OCI-LY1 (cell line): ENCODE measurements around the gene ANKRD27.

ENCODE experiments used
- H2AFZ ChIP-seq: fragments of 200-600 bp; sonication (generic), shearing (Covaris generic); 2 replicates; pipeline ENCODE4 v1.6.0; 2014; ENCODE audit warnings: antibody characterized with exemption, mild to moderate bottlenecking, low read length
- H3F3A ChIP-seq: fragments of 200-600 bp; sonication (generic), shearing (Covaris generic); 2 replicates; pipeline ENCODE4 v1.6.0; 2014; ENCODE audit warnings: mild to moderate bottlenecking, antibody characterized with exemption, low read length, moderate library complexity; ENCODE audit not compliant: insufficient read depth
- H3K27ac ChIP-seq: fragments of 200-600 bp; sonication (generic); 2 replicates; pipeline ENCODE4 v1.5.1; 2014; ENCODE audit warnings: low read length, mixed run types, mild to moderate bottlenecking, low read depth; ENCODE audit not compliant: poor library complexity, severe bottlenecking
- H3K27me3 ChIP-seq: fragments of 200-600 bp; sonication (generic); 2 replicates; pipeline ENCODE4 v1.6.0; 2014; ENCODE audit warnings: antibody characterized with exemption, mild to moderate bottlenecking, low read length, moderate library complexity; ENCODE audit not compliant: insufficient read depth
- H3K36me3 ChIP-seq: fragments of 200-600 bp; sonication (generic); 2 replicates; pipeline ENCODE4 v1.6.1; 2014; ENCODE audit warnings: mild to moderate bottlenecking, antibody characterized with exemption, low read length, moderate library complexity, mixed read lengths; ENCODE audit not compliant: insufficient read depth
- H3K4me1 ChIP-seq: fragments of 200-600 bp; sonication (generic); 2 replicates; pipeline ENCODE4 v1.5.1; 2014; ENCODE audit warnings: mild to moderate bottlenecking, low read length, moderate library complexity; ENCODE audit not compliant: insufficient read depth, severe bottlenecking
- H3K4me2 ChIP-seq: fragments of 200-600 bp; sonication (generic), shearing (Covaris generic); 2 replicates; pipeline ENCODE4 v1.6.1; 2014; ENCODE audit warnings: low read length
- H3K4me3 ChIP-seq: fragments of 200-600 bp; sonication (generic); 2 replicates; pipeline ENCODE4 v1.5.1; 2014; ENCODE audit warnings: low read length, low read depth, mild to moderate bottlenecking, mixed read lengths; ENCODE audit not compliant: poor library complexity, severe bottlenecking
- H3K79me2 ChIP-seq: fragments of 200-600 bp; shearing (Covaris generic); 2 replicates; pipeline ENCODE4 v1.6.1; 2016; ENCODE audit warnings: mixed run types, low read length, mixed read lengths; ENCODE audit not compliant: insufficient read depth
- H3K9ac ChIP-seq: fragments of 200-600 bp; sonication (generic), shearing (Covaris generic); 2 replicates; pipeline ENCODE4 v1.6.1; 2014; ENCODE audit warnings: mild to moderate bottlenecking, low read length, mixed read lengths
- H3K9me2 ChIP-seq: fragments of 200-600 bp; sonication (generic), shearing (Covaris generic); 2 replicates; pipeline ENCODE4 v1.6.1; 2014; ENCODE audit warnings: low read depth, mild to moderate bottlenecking, low read length, mixed read lengths
- H3K9me3 ChIP-seq: fragments of 200-600 bp; shearing (Covaris generic); 2 replicates; pipeline ENCODE4 v1.6.1; 2014; ENCODE audit warnings: low read length, mixed read lengths
- H4K20me1 ChIP-seq: fragments of 200-600 bp; sonication (generic), shearing (Covaris generic); 2 replicates; pipeline ENCODE4 v1.6.0; 2016; ENCODE audit warnings: mild to moderate bottlenecking, low read length; ENCODE audit not compliant: insufficient read depth
- CTCF ChIP-seq: fragments of 200-600 bp; sonication (generic), shearing (Covaris generic); IDR thresholded peaks from 2 replicates; pipeline ENCODE4 v1.5.1; 2017; ENCODE audit warnings: mild to moderate bottlenecking, antibody characterized with exemption, low read length, moderate library complexity, mixed read lengths
- EZH2 ChIP-seq: fragments of 200-600 bp; sonication (generic), shearing (Covaris generic); IDR thresholded peaks from 2 replicates; pipeline ENCODE4 v1.8.0; 2017; ENCODE audit warnings: borderline replicate concordance, mixed run types, mild to moderate bottlenecking, antibody characterized with exemption, low read length, moderate library complexity, mixed read lengths

The ANKRD27 gene

GRCh38 chr19:32638625-32639024 lies 36.4 kb downstream of the ANKRD27 start:
- H3K4me1 ChIP-seq: no peaks in the 10 kb centered on the region
- no peak overlapping the region for H3K27ac ChIP-seq
- H3K79me2 ChIP-seq: no peaks in the 10 kb centered on the region
- peaks cover 76% of the 10 kb centered on the region for H3K36me3 ChIP-seq
- H3K27me3 ChIP-seq: no peaks in the 10 kb centered on the region
- H3K9me2 ChIP-seq: no peaks in the 10 kb centered on the region
- no peaks in the 10 kb centered on the region for H4K20me1 ChIP-seq
- H3K9me3 ChIP-seq: no peaks in the 10 kb centered on the region
- no peak overlapping the region for H3K4me3 ChIP-seq
- no peak for TF ChIP-seq CTCF
- TF ChIP-seq EZH2: no peak
- no peaks in the 10 kb centered on the region for H3F3A ChIP-seq
- no peak overlapping the region for H3K9ac ChIP-seq
- no peak overlapping the region for H3K4me2 ChIP-seq
- no peak overlapping the region for H2AFZ ChIP-seq

DNA sequence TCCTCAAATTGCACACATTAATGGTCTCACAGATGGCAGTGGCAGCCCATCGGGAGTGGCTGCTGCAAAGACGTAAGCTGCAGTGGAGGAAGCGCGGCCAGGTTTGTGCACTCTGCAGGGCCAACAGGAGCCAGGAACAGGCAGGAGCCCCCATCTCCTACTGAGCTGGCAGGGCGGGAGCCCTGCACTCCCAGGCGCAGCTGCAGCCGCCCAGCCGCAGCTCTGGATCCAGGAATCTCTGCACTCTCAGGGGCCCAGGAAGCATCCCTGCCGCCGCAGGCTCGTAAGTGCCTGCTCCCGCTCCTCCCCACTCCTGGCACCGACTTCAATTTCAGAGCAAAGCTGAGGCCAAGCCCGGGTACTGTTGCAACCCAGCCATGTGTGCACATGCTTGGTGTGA lies 37.5 kb downstream of the ANKRD27 start:
- Histone ChIP-seq H3K9me2 (no peaks in the 10 kb centered on the region), H3F3A (no peaks in the 10 kb centered on the region), H2AFZ (no peak overlapping the region), H3K4me3 (no peak overlapping the region), H3K79me2 (no peaks in the 10 kb centered on the region), H3K4me2 (no peak overlapping the region), H3K27me3 (no peaks in the 10 kb centered on the region), H3K9me3 (no peaks in the 10 kb centered on the region), H3K36me3 (peaks cover 64% of the 10 kb centered on the region), H3K27ac (no peak overlapping the region), H3K9ac (no peak overlapping the region), H4K20me1 (no peaks in the 10 kb centered on the region), H3K4me1 (no peaks in the 10 kb centered on the region)
- TF ChIP-seq EZH2 (no peak), CTCF (no peak)

DNA sequence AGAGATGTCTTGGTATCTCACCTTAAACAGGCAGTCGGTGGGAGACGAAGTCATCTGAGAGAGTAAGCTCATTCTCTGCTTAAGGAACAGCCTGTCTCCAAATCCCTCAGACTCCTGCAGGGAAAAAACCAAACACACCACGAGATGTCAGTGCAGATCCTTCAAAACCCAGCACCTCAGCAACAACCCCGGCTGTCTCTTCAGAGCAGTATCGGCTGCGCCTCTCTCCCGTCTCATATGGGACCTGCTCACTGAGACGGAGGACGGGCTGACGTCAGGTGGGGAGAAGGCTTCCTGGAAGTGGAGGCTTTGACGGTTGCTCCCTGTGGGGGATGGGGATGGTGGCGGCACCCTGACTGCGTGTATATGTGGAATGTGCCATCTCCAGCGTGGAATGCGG lies 43.6 kb downstream of the ANKRD27 start:
- no peaks in the 10 kb centered on the region for H3K4me1 ChIP-seq
- no peak overlapping the region for H3K4me3 ChIP-seq
- TF ChIP-seq EZH2: no peak
- TF ChIP-seq CTCF: no peak
- no peaks in the 10 kb centered on the region for H3K79me2 ChIP-seq
- H3K27me3 ChIP-seq: no peaks in the 10 kb centered on the region
- H4K20me1 ChIP-seq: no peaks in the 10 kb centered on the region
- H3K4me2 ChIP-seq: no peak overlapping the region
- H3K9me2 ChIP-seq: no peaks in the 10 kb centered on the region
- H3K27ac ChIP-seq: no peak overlapping the region
- no peak overlapping the region for H3K9ac ChIP-seq
- H3K36me3 ChIP-seq: peaks cover 42% of the 10 kb centered on the region
- H3K9me3 ChIP-seq: no peaks in the 10 kb centered on the region
- no peak overlapping the region for H2AFZ ChIP-seq
- H3F3A ChIP-seq: no peaks in the 10 kb centered on the region
